ENCODE data around the gene RGS17. TPM values are rescaled to one million over a fixed set of nuclear protein-coding genes. Genes with fewer than 3 reads are reported as not detected.

RGS17 gene
- total RNA-seq, 1 experiment from 2014 or later = 0.70 TPM

- Histone ChIP-seq H3K4me1 (replicated peaks; ENCODE audit: insufficient read depth) (peaks cover 26% of the 10 kb centered on the region), H3K79me2 (ENCODE audit: low read depth) (peaks cover 87% of the 10 kb centered on the region), H3K4me2 (peak overlapping the region; percentile 80), H3K4me3 (no peak overlapping the region), H4K20me1 (ENCODE audit: insufficient read depth) (peaks cover 25% of the 10 kb centered on the region), H3K36me3 (ENCODE audit: low read depth) (peaks cover 19% of the 10 kb centered on the region), H3K27ac (no peak overlapping the region), H3K27me3 (ENCODE audit: insufficient read depth, low read depth) (no peaks in the 10 kb centered on the region), H2AFZ (no peak overlapping the region), H3K9me2 (ENCODE audit: insufficient read depth) (no peaks in the 10 kb centered on the region), H3K9me3 (ENCODE audit: insufficient read depth, low read depth) (no peaks in the 10 kb centered on the region), H3F3A (ENCODE audit: insufficient read depth, low read depth) (peaks cover 11% of the 10 kb centered on the region)
- CTCF ChIA-PET = no interaction called here
- TF ChIP-seq EZH2 (IDR thresholded peaks at IDR 0.05; ENCODE audit: low read depth) = no peak
- TF ChIP-seq CTCF (conservative IDR thresholded peaks at IDR 0.05) = no peak
- BruUV-seq (replicated peaks) = no TSS peak
- no peak for DNase-seq
- intact Hi-C loops (cut with micrococcal nuclease; ENCODE audit: unreplicated experiment) = no loop called here
- POLR2A ChIA-PET (ENCODE audit: unreplicated experiment) = no interaction called here
Measured at GRCh38 chr6:152979116-152979515, 152.0 kb downstream of the RGS17 start.

- intact Hi-C loops (cut with micrococcal nuclease; ENCODE audit: unreplicated experiment) = no loop called here
- TF ChIP-seq CTCF (conservative IDR thresholded peaks at IDR 0.05) (no peak), EZH2 (IDR thresholded peaks at IDR 0.05; ENCODE audit: low read depth) (no peak)
- peaks cover 26% of the 10 kb centered on the region for H3K4me1 ChIP-seq (replicated peaks; ENCODE audit: insufficient read depth)
- no TSS peak for BruUV-seq (replicated peaks)
- H3K79me2 ChIP-seq (ENCODE audit: low read depth) = peaks cover 97% of the 10 kb centered on the region
- no peak overlapping the region for H2AFZ ChIP-seq
- H3F3A ChIP-seq (ENCODE audit: insufficient read depth, low read depth) = peaks cover 3% of the 10 kb centered on the region
- CTCF ChIA-PET = no interaction called here
- no peak for DNase-seq
- no peak overlapping the region for H3K4me2 ChIP-seq
- peaks cover 25% of the 10 kb centered on the region for H4K20me1 ChIP-seq (ENCODE audit: insufficient read depth)
- peaks cover 27% of the 10 kb centered on the region for H3K36me3 ChIP-seq (ENCODE audit: low read depth)
- no peaks in the 10 kb centered on the region for H3K27me3 ChIP-seq (ENCODE audit: insufficient read depth, low read depth)
- H3K27ac ChIP-seq = no peak overlapping the region
- H3K9me3 ChIP-seq (ENCODE audit: insufficient read depth, low read depth) = no peaks in the 10 kb centered on the region
- POLR2A ChIA-PET (ENCODE audit: unreplicated experiment) = interaction anchor here (0.7 kb wide), 1 partner anchor 26 kb away, joined by 7 read pairs; no protein-coding TSS in a partner anchor
- H3K4me3 ChIP-seq = no peak overlapping the region
- no peaks in the 10 kb centered on the region for H3K9me2 ChIP-seq (ENCODE audit: insufficient read depth)
Measured at GRCh38 chr6:152978058-152978457, 153.0 kb downstream of the RGS17 start.

- H2AFZ ChIP-seq = no peak overlapping the region
- H3K36me3 ChIP-seq (ENCODE audit: low read depth) = peaks cover 32% of the 10 kb centered on the region
- H4K20me1 ChIP-seq (ENCODE audit: insufficient read depth) = peaks cover 22% of the 10 kb centered on the region
- BruUV-seq (replicated peaks) = no TSS peak
- POLR2A ChIA-PET (ENCODE audit: unreplicated experiment) = interaction anchor here (0.7 kb wide), 1 partner anchor 26 kb away, joined by 7 read pairs; no protein-coding TSS in a partner anchor
- H3K4me3 ChIP-seq = no peak overlapping the region
- H3K4me2 ChIP-seq = no peak overlapping the region
- peaks cover 96% of the 10 kb centered on the region for H3K79me2 ChIP-seq (ENCODE audit: low read depth)
- H3K9me2 ChIP-seq (ENCODE audit: insufficient read depth) = no peaks in the 10 kb centered on the region
- peaks cover 4% of the 10 kb centered on the region for H3F3A ChIP-seq (ENCODE audit: insufficient read depth, low read depth)
- intact Hi-C loops (cut with micrococcal nuclease; ENCODE audit: unreplicated experiment) = no loop called here
- no peak overlapping the region for H3K27ac ChIP-seq
- no peak for DNase-seq
- no peaks in the 10 kb centered on the region for H3K27me3 ChIP-seq (ENCODE audit: insufficient read depth, low read depth)
- H3K4me1 ChIP-seq (replicated peaks; ENCODE audit: insufficient read depth) = peaks cover 26% of the 10 kb centered on the region
- H3K9me3 ChIP-seq (ENCODE audit: insufficient read depth, low read depth) = no peaks in the 10 kb centered on the region
- CTCF ChIA-PET = interaction anchor here (0.5 kb wide), 1 partner anchor 17 kb away, joined by 15 read pairs; no protein-coding TSS in a partner anchor
- TF ChIP-seq EZH2 (IDR thresholded peaks at IDR 0.05; ENCODE audit: low read depth) (no peak), CTCF (conservative IDR thresholded peaks at IDR 0.05) (no peak)
Measured at GRCh38 chr6:152977556-152977955, 153.5 kb downstream of the RGS17 start.
